GM18520 (cell line): ENCODE measurements around the gene RGS13.

ENCODE experiments used
- ATAC-seq: cut with Tn5 transposase; IDR thresholded peaks from one replicate; pipeline ENCODE4 v1.9.1; 2021; ENCODE audit not compliant: unreplicated experiment

RGS13 gene

DNA sequence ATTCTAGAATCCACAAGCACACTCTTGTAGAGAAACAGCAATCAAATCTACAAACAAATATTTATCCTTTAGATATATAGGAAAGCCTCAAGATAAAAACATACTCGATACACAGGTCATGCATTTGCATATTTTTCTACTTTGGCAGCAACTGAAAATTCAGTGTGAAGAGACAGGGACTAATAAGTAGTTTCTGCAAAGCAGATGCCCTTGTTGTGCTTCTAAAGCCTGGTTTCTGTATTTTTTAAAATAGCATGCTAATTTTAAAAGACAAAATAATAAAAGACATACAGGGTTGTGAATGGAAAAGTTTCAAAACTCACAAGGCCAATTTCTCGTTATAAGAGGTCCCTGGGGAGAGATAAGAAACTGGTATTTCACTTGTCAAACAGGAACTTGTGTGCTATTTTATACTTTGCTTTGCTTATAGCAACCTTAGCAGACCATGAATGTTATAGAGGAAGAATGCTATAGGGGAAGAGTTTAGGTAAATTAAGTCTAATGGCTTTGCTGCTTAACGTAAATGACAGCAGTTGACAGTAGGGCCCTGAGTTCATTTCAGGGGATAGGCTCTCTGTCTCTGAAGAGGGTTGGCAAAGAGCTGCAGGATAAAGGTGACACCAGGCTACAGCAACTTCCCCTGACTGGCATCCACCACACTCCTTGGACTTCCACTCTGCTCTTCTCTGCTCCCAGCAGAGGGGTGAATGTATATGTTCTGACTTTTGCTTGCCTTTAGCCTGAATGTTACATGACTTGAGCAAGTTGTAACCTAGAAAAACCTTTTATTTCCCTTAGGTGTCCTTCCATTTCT is 9.4 kb upstream of the RGS13 start:
- ATAC-seq: peak; percentile 80

DNA sequence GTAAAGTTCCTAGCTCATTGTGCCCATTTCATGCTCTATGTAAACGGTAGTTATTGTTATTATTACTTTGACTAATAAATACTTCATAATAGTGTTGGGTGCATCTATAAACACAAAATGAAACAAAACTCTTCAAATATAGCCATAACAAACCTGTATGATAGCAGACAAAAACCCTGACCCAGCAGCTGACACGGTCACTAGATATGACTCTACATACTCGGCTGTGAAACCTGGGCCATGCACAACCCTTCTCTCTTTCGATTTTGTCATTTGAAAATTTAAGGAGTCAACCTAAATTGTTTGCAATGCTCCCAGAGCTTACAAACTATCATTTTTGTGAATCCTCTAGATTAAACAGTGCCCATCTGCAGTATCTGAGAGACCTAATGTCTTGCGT is 8.0 kb upstream of the RGS13 start:
- ATAC-seq: no peak

DNA sequence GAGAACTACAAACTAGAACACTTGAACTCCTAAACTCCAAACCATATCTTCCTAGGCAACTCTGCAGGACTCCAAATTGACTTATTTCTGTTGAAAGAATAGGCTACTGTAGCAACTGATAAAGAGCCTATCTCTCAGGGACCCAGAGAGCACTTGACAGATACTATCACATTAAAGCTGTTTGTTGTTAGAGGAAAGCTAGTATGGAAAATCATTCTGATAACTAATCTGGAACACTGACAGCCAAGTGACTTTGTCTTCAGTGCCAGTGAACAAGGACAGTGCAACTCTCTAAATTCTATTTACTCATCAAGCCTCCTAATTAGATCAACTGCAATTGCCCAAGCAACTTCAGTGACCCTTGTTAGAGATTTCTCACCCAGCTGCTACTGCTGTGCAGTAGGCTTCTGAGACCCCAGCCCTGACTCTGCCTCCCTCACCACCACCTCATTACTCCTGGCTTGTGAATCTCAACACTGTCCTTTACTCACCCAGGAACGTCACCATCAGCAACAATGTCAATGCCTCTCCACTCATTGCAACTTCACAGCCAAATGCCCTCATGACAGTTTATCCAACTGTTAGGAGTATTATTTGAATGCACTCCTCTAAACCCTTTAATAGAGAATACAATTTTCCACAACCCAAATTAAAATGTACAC is 7.4 kb upstream of the RGS13 start:
- ATAC-seq: no peak

DNA sequence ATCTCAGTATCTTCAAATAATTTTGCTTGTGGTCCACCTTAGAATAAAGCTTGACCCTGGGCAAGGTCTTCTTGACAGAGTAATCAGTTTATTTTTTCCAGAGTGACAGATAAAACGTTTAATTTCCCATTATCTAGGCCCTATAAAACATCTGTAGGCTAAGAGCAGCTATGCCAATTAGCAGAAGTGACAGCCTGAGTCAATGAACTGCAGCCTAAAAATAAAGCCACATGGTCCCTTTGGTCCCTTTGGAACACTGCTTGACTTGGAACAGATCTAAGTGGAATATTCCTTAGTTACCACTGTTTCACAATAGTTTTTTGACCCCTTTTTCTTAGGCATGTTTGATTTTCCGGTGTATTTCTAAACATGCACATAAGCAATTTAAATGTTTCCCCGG is 6.3 kb upstream of the RGS13 start:
- ATAC-seq: no peak

DNA sequence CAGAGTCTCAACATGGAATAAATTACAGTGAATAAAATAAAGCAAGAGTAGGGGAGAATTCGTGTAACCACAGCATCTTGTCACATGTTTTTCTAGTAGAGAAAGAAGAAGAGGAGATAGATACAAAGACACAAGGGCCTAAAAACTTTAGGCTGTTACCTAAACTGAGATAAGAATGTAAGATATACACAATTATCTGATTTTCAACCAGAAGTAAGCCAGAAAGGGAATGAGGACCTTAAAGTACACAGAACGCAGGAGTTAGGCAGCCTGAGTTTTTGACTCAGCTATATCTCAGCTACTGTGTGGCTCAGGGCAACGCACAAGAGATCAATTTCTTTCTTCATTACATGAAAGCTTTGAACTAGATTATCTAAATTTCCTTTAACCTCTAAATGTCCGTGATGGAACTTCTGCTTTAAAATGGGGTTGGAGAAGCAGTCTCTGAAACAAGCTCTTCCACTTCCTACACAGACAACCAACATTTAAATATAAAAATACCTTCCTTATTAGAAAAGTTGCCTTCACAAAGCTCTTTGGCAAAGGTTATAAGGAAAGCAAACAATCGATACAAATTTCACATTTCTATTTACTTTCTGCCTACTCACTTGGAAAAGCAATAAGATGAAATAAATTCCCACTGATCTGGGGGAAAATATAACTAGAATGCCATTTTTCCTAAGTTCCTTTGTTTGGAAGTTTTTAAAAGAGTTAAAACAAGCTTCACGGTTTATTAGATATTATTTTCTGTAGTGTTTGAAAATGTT is 5.2 kb upstream of the RGS13 start:
- ATAC-seq: no peak

DNA sequence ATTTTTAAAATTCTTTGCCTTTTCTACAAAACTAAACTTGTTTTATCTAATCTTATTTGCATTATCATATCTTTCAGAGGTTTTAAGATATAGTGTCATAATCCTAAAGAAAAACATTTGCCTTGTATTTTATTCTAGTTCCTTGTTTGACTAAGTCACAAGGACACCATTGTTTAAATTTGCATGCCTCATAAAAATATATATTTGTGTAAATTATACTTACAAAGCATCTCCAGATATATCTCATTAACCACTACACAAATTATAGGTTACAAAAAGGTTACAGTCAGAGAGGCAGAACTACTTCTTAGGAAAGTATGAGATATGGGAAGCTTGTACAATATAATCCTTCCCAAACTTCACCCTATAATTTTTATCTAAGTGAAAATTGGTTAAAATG is 4.2 kb upstream of the RGS13 start:
- ATAC-seq: no peak

DNA sequence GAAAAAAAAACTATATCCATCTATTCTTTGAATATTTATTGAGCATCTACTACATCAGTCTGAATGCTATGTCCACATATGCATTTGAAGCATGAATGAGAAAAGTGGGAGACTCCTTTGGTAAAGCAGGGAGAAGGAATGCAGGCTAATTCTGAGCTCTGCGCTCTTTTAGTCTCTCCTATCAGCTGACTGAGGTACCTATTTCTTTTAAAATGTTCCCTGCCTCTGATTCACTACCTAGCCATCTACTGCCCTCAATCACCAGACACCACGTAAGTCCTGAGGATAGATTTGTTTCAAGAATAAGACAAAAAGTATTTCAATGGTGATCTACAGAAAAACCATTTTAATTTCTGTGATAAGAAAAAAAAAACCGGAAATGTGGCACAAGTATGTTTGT is 3.8 kb upstream of the RGS13 start:
- ATAC-seq: no peak

DNA sequence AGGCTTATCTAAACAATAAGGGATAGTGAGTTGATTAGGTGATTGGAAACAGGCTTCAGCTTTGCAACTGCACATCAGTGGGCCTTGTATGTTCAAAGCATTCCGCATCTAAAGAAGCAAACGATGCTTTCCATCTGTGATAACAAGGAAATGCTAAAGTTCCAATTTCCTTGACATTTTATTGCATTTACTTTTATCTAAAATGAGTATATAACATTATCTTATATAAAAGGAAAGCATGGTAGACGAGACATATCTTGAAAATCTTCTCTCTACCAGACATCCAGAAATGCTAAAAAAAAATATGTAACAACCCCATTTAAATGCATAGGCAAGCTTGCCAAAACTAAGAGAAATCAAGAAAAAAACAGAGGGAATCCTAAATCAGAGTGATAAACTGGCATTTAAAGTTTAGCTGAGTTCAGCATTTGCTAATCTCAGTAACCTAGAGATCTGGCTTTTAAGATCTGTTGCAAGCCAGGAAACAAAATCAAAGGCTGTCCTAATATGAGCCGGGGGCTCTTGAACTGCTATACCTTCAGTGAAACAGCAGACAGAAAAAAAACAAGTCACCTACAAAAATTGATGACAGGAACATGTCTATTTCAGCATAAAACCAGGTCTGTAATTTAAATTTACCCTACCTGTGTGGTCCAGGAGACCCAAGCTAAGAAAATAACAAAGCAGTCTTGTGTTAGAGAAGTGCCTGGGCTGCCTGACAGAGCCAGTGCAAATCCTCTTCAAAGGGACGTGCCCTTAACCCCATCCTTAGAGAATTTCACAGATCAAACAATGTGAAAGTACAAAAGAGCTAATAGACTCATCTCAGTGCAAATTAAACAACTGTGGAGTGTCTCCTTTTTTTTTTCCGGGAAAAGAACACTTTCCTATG is 3.1 kb upstream of the RGS13 start:
- no peak for ATAC-seq

DNA sequence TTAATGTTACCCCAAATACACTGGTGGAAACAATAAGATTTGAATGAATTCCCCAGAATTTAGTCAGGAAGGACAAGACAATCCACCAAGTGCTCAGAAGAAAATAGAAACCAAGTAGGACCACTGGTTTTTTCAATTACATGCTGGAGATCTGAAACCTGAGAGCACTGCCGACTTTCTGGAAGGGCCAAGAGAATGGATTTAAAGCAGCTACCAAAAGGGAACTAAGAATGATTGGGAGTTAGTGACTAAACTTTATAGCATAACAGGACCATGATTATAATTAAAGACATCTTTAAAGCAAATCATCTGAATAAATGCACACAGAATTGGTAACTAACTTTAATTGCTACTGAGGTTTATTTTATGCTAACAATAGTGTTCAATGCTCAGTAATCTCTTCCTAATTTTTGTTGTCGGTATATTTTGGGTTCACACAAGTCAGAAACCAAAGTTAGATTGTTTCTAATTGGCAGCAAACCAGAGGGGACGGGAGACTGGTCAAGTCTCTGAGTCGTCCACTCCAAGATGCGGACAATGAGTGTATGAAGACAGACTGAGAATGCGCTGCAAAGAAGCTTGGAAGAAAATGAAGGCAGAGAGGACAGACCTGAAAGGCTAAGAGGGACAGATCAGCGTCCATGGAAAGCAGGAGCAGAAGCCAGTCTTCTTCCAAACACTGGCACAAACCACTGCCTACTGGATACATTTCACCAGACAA is 2.3 kb upstream of the RGS13 start:
- no peak for ATAC-seq

DNA sequence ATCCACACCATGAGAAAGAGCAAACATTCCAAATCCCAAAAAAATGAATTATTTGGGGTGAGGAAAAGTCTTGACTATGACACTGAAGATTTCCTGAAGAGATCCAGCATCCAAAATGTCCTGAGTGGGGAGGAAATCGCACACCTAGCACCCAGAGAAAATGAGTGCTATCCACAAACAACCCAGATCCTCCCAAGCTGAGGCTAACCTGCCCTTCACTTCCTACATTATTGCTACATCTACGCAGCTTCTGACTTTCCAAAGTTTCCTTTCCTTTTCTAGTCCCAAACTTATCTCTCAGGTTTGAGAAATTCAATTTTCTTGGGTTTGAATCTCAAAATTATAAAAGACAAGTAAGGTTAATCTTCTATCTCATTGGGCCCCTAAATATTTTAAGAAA is 906 bp upstream of the RGS13 start:
- ATAC-seq: no peak

DNA sequence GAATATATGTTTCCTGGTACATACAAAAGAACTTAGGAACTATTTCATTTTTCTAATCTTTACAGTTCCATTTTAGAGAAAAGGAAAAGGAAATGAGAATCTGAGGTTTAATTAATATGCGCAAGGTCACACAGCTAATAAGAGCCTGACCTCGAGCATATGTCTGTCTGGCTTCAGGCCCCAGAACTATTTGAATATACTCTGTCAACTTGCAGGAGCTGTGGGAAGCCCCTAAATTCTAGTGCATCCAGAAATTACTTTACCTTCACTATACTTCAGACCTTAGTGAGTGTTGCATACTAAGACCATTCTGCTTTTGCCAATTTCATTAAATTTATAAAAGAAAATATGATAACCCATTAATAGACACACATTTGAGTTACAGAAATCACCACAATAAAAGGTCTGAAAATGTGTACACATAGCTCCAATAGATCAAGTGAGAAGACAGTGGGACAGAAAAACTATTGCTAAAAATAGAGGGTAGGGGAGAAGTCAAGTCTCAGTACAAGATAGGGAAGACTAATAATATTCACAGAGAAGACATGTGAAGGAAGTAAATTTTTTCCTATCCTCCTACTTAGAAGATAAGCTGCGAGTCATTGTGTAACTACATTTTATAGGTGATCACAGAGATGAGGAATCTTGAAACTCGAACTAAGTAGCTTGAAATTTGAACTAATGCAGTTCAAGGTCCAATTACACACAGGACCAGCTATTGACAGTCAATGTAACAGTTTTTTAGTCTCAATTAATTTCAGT is 3.8 kb downstream of the RGS13 start:
- ATAC-seq: peak; percentile 86

DNA sequence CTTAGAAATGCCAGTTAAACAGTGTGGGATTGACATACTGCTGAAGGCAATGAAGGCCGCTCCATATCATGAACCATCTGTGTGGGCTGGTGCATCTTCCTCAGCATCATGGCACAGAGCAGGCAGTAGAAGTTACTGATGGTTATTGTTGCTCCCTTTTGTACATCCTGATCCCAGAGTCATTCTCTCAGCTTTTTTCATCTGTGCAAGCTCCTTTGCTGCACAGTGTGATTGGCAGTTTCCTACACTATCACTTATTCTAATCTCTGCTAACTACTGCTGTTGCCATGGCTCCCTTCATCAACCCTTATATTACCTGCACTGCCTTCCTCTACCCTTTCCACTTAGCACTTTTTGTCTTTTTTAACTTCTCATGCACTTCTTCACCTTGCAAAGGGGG is 16.2 kb downstream of the RGS13 start:
- no peak for ATAC-seq

DNA sequence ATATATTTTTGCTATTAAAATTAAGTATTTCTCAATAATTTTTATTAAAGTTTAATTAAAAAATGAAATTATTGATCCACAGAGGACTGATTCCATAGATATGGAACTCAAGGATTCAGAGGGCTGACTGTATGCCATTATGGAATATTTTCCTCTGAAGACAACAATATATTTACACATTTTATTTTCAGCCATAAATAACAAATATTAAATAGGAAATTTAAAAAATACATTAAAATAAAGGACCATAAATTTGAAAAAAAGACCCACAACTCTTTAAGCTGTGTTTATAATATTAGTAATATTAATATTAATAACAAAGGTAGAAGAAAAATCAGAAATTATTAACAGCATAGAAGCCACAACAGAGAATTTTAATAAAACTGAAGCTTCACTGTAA is 18.2 kb downstream of the RGS13 start:
- ATAC-seq: no peak

DNA sequence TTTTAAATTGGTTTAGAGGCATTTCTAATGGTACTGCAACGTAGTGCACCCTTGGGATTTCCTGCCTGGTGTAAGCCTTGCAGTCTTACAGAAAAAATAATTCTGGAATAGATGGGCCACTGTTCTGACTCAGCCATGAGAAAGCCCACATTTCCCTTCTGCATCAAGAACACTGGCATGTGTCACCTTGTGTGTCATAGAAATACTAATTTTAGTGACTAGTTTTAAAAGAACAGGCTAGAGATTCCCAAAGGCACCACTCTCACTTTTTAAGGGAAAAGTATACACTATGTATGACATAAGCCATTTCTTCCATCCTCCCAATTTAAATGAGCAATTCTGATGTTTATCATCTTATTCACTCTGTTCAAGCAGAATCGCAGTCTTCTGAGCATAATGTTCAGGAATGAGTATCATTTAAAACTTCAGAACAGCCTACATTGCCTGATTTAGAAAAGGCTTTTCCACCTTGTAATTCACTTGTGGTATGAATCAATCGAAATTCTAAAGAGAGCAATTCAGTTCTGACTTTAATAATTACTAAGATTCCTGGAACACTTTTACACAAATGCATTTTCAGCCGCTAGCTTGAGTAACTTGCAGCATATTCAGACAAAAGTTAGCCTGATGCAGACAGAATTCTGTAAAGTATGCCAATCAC is 18.8 kb downstream of the RGS13 start:
- ATAC-seq: no peak

DNA sequence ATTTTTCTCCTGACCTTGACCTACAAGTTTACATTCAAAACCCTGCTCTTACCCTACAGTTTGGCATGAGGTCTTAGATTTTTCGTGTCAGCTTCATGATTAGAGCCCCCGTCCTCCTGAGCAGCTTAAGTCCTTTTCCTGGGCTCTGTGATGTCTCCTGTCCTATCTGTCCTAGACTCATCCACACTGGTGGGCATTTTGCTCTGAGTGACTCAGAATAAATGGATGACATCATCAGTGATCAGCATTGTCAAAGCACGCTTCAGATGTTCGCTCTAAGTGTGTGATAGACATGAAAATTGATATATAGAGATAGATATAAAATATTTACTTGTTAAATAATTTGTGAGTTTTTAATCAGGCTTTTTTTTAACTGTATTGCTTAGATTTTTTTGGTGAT is 21.8 kb downstream of the RGS13 start:
- no peak for ATAC-seq

DNA sequence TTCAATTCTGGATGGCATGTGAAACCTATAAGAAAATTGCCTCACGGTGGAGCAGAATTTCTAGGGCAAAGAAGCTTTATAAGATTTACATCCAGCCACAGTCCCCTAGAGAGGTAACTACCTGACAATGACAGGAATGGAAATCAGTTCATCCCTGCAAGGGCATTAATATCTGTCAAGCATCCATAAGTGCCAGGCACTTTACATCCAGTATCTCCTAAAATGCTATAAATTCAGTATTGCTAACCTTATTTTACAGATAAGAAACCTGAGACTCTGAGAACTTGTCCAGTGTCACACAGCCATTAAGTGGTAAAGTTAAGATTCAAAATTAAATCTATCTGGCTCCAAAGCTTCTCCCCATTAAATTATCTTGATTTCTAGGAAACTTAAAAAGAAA is 22.3 kb downstream of the RGS13 start:
- no peak for ATAC-seq

DNA sequence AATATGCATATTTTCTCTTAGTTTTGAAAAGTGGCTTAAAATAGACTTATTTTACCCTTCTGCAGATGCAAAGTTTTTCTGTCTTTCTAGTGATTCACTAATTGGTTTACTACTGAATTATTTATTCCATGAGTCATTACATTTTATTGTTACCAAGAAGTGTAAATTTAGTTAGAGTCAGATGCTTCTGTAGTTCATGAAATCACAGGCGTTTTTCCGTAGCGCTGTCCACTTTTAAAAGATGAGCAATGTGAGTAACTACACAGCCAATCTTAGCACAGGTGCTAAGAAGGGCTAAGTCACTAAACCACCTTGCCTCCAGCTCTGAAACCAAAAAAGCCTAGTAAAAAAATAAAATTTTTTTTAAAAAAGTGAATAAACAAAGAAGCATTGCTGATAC is 24.7 kb downstream of the RGS13 start:
- ATAC-seq: no peak

DNA sequence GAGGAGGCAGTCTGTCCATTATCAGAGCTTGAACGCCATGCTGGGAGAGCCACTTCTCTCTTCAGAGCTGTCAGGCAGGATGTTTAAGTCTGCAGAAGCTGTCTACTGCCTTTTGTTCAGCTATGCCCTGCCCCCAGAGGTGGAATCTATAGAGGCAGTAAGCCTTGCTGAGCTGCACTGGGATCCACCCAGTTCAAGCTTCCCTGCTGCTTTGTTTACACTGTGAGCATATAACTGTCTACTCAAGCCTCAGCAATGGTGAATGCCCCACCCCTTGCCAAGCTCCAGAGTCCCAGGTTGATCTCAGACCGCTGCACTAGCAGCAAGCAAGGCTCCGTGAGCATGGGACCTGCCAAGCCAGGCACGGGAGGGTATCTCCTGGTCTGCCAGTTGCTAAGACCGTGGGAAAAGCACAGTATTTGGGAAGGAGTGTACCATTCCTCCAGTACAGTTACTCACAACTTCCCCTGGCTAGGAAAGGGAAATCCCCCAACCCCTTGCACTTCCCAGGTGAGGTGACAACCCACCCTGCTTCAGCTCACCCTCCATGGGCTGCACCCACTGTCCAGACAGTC is 32.5 kb downstream of the RGS13 start:
- no peak for ATAC-seq

DNA sequence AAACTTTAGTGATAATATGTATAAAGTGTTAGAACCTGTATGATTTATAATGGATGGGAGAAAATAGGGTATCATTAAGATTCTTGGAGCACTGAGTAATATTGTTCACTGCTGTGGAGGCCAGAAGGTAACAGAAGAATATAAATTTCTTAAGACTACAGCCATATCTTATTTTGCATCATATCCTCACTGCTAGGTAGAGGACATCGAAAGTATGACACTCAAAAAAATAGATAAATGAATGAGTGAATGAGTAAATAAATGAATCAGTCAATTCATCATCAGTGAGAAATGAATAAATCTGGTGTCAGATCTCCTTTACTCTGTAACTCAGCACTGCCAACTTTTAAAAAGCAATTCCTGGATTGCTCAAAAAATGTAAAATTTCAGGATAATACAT is 33.2 kb downstream of the RGS13 start:
- ATAC-seq: no peak
